Globus pallidus (tissue), 1 donor: ENCODE data around the gene HLA-B.

ENCODE experiments used
- DNase-seq: peaks from one replicate; pipeline ENCODE4 v3.0.0-alpha.2; 2015; ENCODE audit warnings: low spot score

The HLA-B gene

GRCh38 chr6:31352683-31353383 is 4.1 kb downstream of the HLA-B start:
- no peak for DNase-seq

GRCh38 chr6:31352310-31352682 is 4.7 kb downstream of the HLA-B start:
- DNase-seq, result no peak

GRCh38 chr6:31351401-31352309 is 5.3 kb downstream of the HLA-B start:
- DNase-seq, result no peak

GRCh38 chr6:31351033-31351380 is 6.0 kb downstream of the HLA-B start:
- no peak for DNase-seq

GRCh38 chr6:31350196-31351032 is 6.6 kb downstream of the HLA-B start:
- DNase-seq, result no peak

- DNase-seq, result no peak
Observed at GRCh38 chr6:31349301-31349700, 7.7 kb downstream of the HLA-B start.

GRCh38 chr6:31345026-31345730 is 11.8 kb downstream of the HLA-B start:
- DNase-seq, result no peak

GRCh38 chr6:31340228-31340627 is 16.8 kb downstream of the HLA-B start:
- no peak for DNase-seq

- DNase-seq, result no peak
Observed at GRCh38 chr6:31339210-31339609, 17.8 kb downstream of the HLA-B start.

- no peak for DNase-seq
Observed at GRCh38 chr6:31336896-31337496, 20.0 kb downstream of the HLA-B start.

- DNase-seq, result no peak
Observed at GRCh38 chr6:31332637-31333602, 24.1 kb downstream of the HLA-B start.

GRCh38 chr6:31328355-31328960 is 28.5 kb downstream of the HLA-B start:
- DNase-seq, result no peak

GRCh38 chr6:31321820-31322219 is 35.2 kb downstream of the HLA-B start:
- DNase-seq, result no peak

GRCh38 chr6:31321005-31321707 is 35.8 kb downstream of the HLA-B start:
- no peak for DNase-seq

- no peak for DNase-seq
Observed at GRCh38 chr6:31317036-31317435, 39.9 kb downstream of the HLA-B start.

- DNase-seq, result no peak
Observed at GRCh38 chr6:31309641-31310040, 47.3 kb downstream of the HLA-B start.

- DNase-seq, result no peak
Observed at GRCh38 chr6:31308845-31309175, 48.2 kb downstream of the HLA-B start.

- DNase-seq, result no peak
Observed at GRCh38 chr6:31308050-31308844, 48.7 kb downstream of the HLA-B start.

- no peak for DNase-seq
Observed at GRCh38 chr6:31307669-31308049, 49.3 kb downstream of the HLA-B start.
